Transverse colon (tissue), 4 donors: Measurements from ENCODE around the gene SLA2. TPM values are rescaled to one million over a fixed set of nuclear protein-coding genes. Genes with fewer than 3 reads are reported as not detected.

ENCODE experiments used
- DNase-seq: peaks from one replicate; pipeline ENCODE4 v3.0.0-alpha.2; 2019
- H3K27ac ChIP-seq, 4 donors: fragments of 200-600 bp; sonication (generic); 2 replicates each; pipeline ENCODE4 v1.5.1; 2016 to 2018; ENCODE audit warnings: inconsistent platforms in 4 of 4
- H3K27me3 ChIP-seq: fragments of 200-600 bp; sonication (generic); 2 replicates; pipeline ENCODE4 v1.5.1; 2017; ENCODE audit warnings: inconsistent platforms
- H3K36me3 ChIP-seq, 4 donors: fragments of 200-600 bp; sonication (generic); 2 replicates each; pipeline ENCODE4 v1.5.1; 2017 to 2019; ENCODE audit warnings: inconsistent platforms in 4 of 4
- H3K4me1 ChIP-seq, 4 donors: fragments of 200-600 bp; sonication (generic); 2 replicates each; pipeline ENCODE4 v1.5.1; 2017 to 2020; ENCODE audit warnings: inconsistent platforms in 4 of 4
- H3K4me3 ChIP-seq, 4 donors: fragments of 200-600 bp; sonication (generic); 1 replicate in 1 of 4; 2 replicates in 3 of 4; pipeline versions ENCODE4 v1.5.1 to v1.6.1; 2017 to 2019; ENCODE audit warnings: inconsistent platforms in 4 of 4
- H3K9me3 ChIP-seq, 2 donors: fragments of 200-600 bp; sonication (generic); 2 replicates each; pipeline ENCODE4 v1.5.1; 2017 to 2019; ENCODE audit warnings: inconsistent platforms in 2 of 2
- EP300 ChIP-seq: sonication (generic); formaldehyde crosslinking; IDR thresholded peaks from one replicate; pipeline ENCODE4 v1.6.1; 2017; ENCODE audit warnings: antibody characterized with exemption, low read depth
- POLR2A ChIP-seq: fragments of 450-650 bp; IDR thresholded peaks from one replicate; pipeline ENCODE4 v1.6.1; 2016; ENCODE audit warnings: antibody characterized with exemption, mild to moderate bottlenecking, moderate library complexity
- POLR2AphosphoS5 ChIP-seq, 3 donors: sonication (generic); formaldehyde crosslinking; IDR thresholded peaks; one replicate each; pipeline ENCODE4 v1.6.1; 2016; ENCODE audit warnings: antibody characterized with exemption in 3 of 3
- WGBS, 2 donors: methylation state at CpG; one replicate each; pipeline ENCODE4 v1.1.5; 2018; ENCODE audit warnings: low coverage in 1 of 2; 5-methylcytosine and 5-hydroxymethylcytosine counted together
- in situ Hi-C, 4 donors: fragments of 200-750 bp; cut with MboI; loops; one replicate each; pipeline versions ENCODE4 v1.15.0 to v1.15.1; 2017; ENCODE audit warnings: low sequenced_read_pairs in 3 of 4, low pct_ligation_motif_present in 1 of 4, low pct_unique_long_range_greater_than_20kb in 1 of 4
- intact Hi-C: fragments of 100-400 bp; cut with DNase I; formaldehyde crosslinking; loops from one replicate; pipeline ENCODE4 v1.15.1; 2023; ENCODE audit warnings: low total_unique reads
- total RNA-seq, 4 donors: library from RNA; depleted of rRNA; stranded (reverse); fragments of >200 nt; gene quantifications; one replicate each; pipeline ENCODE4 v1.1.0, GENCODE V29; 2016
- TF ChIP-seq, protein P1 (sequence below), 5 experiments: fragments of 200-600 bp in 3 of 5; fragments of 450-650 bp in 2 of 5; sonication (generic) in 3 of 5; IDR thresholded peaks; 1 replicate in 2 of 5; 2 replicates in 3 of 5; pipeline ENCODE4 v1.5.1; 2016 to 2017; ENCODE audit warnings: antibody characterized with exemption in 5 of 5, inconsistent platforms in 3 of 5, mild to moderate bottlenecking in 2 of 5, moderate library complexity in 1 of 5

Gene SLA2
- total RNA-seq, 4 donors from 2014 or later, result 0.48 to 2.6 TPM; not detected in 2

DNA sequence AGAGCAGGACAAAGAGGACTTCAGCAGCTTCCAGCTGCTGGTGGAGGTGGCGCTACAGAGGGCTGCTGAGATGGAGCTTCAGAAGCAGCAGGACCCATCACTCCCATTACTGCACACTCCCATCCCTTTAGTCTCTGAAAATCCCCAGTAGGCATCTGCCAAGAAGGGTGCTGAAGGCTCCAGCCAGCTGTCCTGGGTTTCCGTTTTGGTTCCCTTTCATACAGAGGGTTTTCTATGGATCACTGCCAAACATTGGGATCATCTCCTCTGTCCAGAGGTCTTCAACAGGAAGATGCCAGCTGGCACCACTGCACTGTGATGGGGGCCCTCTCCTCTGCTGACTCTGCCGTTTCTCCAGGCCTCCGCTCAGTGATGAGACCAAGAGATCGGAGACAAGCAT lies 54.7 kb downstream of the SLA2 start:
- Histone ChIP-seq H3K4me3 (no peak overlapping the region), H3K27ac (no peak overlapping the region), H3K27me3 (no peaks in the 10 kb centered on the region), H3K36me3 (no peaks in the 10 kb centered on the region), H3K4me1 (no peaks in the 10 kb centered on the region), H3K9me3 (no peaks in the 10 kb centered on the region)
- 78 to 92% methylated on average over 3 to 5 of the region's 5 CpGs for WGBS, 2 donors
- no peak for DNase-seq
- in situ Hi-C loops (no loop called here), intact Hi-C loops (loop anchor here (5.0 kb wide), 1 partner anchor 34 kb away; no protein-coding TSS in a partner anchor)
- TF ChIP-seq, protein P1, sequence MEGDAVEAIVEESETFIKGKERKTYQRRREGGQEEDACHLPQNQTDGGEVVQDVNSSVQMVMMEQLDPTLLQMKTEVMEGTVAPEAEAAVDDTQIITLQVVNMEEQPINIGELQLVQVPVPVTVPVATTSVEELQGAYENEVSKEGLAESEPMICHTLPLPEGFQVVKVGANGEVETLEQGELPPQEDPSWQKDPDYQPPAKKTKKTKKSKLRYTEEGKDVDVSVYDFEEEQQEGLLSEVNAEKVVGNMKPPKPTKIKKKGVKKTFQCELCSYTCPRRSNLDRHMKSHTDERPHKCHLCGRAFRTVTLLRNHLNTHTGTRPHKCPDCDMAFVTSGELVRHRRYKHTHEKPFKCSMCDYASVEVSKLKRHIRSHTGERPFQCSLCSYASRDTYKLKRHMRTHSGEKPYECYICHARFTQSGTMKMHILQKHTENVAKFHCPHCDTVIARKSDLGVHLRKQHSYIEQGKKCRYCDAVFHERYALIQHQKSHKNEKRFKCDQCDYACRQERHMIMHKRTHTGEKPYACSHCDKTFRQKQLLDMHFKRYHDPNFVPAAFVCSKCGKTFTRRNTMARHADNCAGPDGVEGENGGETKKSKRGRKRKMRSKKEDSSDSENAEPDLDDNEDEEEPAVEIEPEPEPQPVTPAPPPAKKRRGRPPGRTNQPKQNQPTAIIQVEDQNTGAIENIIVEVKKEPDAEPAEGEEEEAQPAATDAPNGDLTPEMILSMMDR (IDR thresholded peaks at IDR 0.05), result no peak
- TF ChIP-seq EP300, result no peak
- TF ChIP-seq POLR2A, result no peak
- TF ChIP-seq POLR2AphosphoS5 (IDR thresholded peaks at IDR 0.05), result no peak

DNA sequence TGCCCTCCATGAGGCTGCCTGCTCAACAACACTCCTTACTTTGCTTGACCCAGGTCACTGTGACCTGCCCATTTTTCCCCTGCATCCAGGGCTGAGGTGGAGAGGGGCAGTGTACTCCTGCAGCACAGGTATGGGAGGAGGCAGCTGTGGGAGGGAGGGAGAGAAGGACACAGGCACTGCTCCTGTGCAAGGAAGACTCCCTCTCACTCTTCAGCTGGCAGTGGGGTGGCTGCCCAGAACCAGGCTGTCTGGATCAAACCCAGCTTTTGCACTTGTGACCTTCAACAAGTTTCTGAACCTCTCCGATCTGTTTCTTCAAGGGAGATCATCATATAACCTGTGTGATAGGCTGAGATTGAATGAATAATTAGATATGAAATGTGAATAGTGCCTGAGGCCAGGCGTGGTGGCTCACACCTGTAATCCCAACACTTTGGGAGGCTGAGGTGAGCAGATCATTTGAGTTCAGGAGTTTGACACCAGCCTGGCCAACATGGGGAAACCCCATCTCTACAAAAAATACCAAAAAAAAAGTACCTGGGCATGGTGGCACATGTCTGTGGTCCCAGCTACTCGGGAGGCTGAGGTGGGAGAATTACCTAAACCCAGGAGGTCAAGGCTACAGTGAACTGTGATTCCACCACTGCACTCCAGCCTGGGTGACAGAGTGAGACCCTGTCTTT lies 58.5 kb downstream of the SLA2 start:
- TF ChIP-seq POLR2A, result no peak
- TF ChIP-seq, protein P1 (IDR thresholded peaks at IDR 0.05), result no peak
- no peak for TF ChIP-seq EP300
- TF ChIP-seq POLR2AphosphoS5 (IDR thresholded peaks at IDR 0.05), result no peak
- H3K27ac ChIP-seq, result no peak overlapping the region
- no peak for DNase-seq
- in situ Hi-C loops, result no loop called here
- WGBS, 2 donors, result 91% methylated on average over 3 of the region's 3 CpGs; no CpG with 5 or more reads in 1 of the 2 donors
- H3K4me3 ChIP-seq, result no peak overlapping the region
- no peaks in the 10 kb centered on the region for H3K27me3 ChIP-seq
- no peaks in the 10 kb centered on the region for H3K4me1 ChIP-seq
- intact Hi-C loops, result no loop called here
- no peaks in the 10 kb centered on the region for H3K36me3 ChIP-seq
- H3K9me3 ChIP-seq, result no peaks in the 10 kb centered on the region

DNA sequence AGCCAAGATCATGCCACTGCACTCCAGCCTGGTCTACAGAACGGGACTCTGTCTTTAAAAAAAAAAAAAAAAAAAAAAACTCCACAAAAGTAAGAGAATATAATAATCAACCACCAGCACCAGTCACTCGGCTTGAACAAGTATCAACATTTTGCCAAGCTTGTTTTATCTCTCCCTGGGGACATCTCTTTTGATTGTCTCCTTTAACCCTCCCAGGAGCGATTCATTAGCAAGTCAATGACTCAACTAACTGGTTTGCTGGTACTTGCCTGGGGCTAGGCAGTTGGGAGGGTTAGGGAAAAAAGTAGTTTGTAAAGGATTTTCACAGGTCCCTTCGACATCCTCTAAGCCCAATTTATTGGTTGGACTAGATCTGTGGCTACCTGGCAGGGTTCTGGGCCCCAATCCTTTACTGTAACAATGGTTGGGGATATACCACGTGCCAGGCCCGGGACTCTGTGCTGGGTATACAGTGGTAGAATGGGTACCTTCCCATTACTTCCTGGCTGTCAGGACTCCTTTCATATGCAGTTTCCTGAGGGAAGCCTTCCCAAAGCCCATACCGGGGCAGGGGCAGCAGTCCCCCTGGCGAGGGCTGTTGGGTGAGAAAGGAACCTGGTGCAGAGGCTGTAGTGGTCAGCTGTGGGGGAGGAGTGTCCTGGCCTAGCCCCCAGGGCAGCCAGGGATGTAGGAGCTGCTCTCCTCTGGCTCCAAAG lies 60.4 kb downstream of the SLA2 start:
- Histone ChIP-seq H3K4me3 (no peak overlapping the region), H3K36me3 (peaks cover 0 to 5% (median 0%) of the 10 kb centered on the region in 4 donors), H3K4me1 (no peaks in the 10 kb centered on the region), H3K9me3 (no peaks in the 10 kb centered on the region), H3K27me3 (no peaks in the 10 kb centered on the region), H3K27ac (no peak overlapping the region)
- DNase-seq, result no peak
- TF ChIP-seq, protein P1 (IDR thresholded peaks at IDR 0.05), result no peak
- TF ChIP-seq POLR2A (no peak), POLR2AphosphoS5 (IDR thresholded peaks at IDR 0.05) (no peak), EP300 (no peak)
- in situ Hi-C loops, result no loop called here
- 60 to 86% methylated on average over 1 to 8 of the region's 8 CpGs for WGBS, 2 donors
- intact Hi-C loops, result no loop called here

DNA sequence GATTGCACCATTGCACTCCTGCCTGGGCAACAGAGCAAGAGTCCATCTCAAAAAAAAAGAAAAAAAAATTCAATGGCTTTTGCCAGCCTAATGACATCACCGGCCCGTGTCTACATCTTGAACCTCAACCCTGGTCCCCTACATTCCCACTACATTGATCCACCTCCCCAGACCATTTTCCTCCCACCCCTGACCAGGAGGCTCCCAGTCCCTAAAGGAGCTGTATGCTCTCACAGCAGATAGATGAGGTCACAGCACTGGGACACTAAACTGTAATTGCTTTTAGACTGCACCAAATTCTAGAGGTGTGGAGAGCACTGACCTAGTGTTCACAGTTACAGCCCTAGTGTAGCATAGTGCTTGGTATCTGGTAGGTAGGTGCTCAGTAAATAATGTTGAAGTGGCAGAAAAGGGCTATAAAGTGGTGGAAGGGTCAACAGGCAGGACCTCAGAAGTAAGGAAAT lies 61.9 kb downstream of the SLA2 start:
- 84% methylated on average over 2 of the region's 2 CpGs; no CpG with 5 or more reads in 1 of the 2 donors for WGBS, 2 donors
- intact Hi-C loops, result no loop called here
- Histone ChIP-seq H3K9me3 (no peaks in the 10 kb centered on the region), H3K4me3 (no peak overlapping the region), H3K27me3 (no peaks in the 10 kb centered on the region), H3K36me3 (peaks cover 0 to 15% (median 0%) of the 10 kb centered on the region in 4 donors), H3K27ac (no peak overlapping the region), H3K4me1 (no peaks in the 10 kb centered on the region)
- TF ChIP-seq, protein P1 (IDR thresholded peaks at IDR 0.05), result no peak
- no peak for TF ChIP-seq EP300
- no peak for TF ChIP-seq POLR2A
- no peak for TF ChIP-seq POLR2AphosphoS5 (IDR thresholded peaks at IDR 0.05)
- no peak for DNase-seq
- in situ Hi-C loops, result no loop called here
